ENCODE measurements around the gene SORCS2.

SORCS2 gene

GRCh38 chr4:7609316-7609715, 417.0 kb downstream of the SORCS2 start:
- no peak for DNase-seq

GRCh38 chr4:7610022-7610670, 417.8 kb downstream of the SORCS2 start:
- DNase-seq = no peak

- DNase-seq = no peak
These were observed 418.5 kb downstream of the SORCS2 start for GRCh38 chr4:7610841-7611240.

GRCh38 chr4:7612311-7612897, 420.1 kb downstream of the SORCS2 start:
- no peak for DNase-seq

- no peak for DNase-seq
These were observed 422.1 kb downstream of the SORCS2 start for GRCh38 chr4:7614350-7614949.

- DNase-seq = no peak
These were observed 423.9 kb downstream of the SORCS2 start for GRCh38 chr4:7616193-7616592.

- no peak for DNase-seq
These were observed 426.0 kb downstream of the SORCS2 start for GRCh38 chr4:7618361-7618760.

GRCh38 chr4:7620086-7620813, 427.9 kb downstream of the SORCS2 start:
- DNase-seq = no peak

- DNase-seq = no peak
These were observed 428.5 kb downstream of the SORCS2 start for GRCh38 chr4:7620814-7621176.

GRCh38 chr4:7621252-7622035, 429.1 kb downstream of the SORCS2 start:
- DNase-seq = no peak

- no peak for DNase-seq
These were observed 430.0 kb downstream of the SORCS2 start for GRCh38 chr4:7622371-7622770.

- DNase-seq = no peak
These were observed 431.1 kb downstream of the SORCS2 start for GRCh38 chr4:7623468-7623867.

- DNase-seq = no peak
These were observed 432.1 kb downstream of the SORCS2 start for GRCh38 chr4:7624396-7624980.

- no peak for DNase-seq
These were observed 432.7 kb downstream of the SORCS2 start for GRCh38 chr4:7625071-7625470.

- no peak for DNase-seq
These were observed 434.2 kb downstream of the SORCS2 start for GRCh38 chr4:7626531-7626930.

- DNase-seq = no peak
These were observed 435.2 kb downstream of the SORCS2 start for GRCh38 chr4:7627251-7628250.

GRCh38 chr4:7628432-7628831, 436.1 kb downstream of the SORCS2 start:
- no peak for DNase-seq

- DNase-seq = no peak
These were observed 437.3 kb downstream of the SORCS2 start for GRCh38 chr4:7629501-7630254.

- no peak for DNase-seq
These were observed 438.4 kb downstream of the SORCS2 start for GRCh38 chr4:7630568-7631287.

Data from stimulated activated CD4-positive, alpha-beta T cell treated with anti-CD3 and anti-CD28 coated beads, Interleukin-4, amount 100 ng/mL, for 1 hour (primary cell).